GM23248 (cell line): ENCODE data around the gene PDE4DIP.
"Not testable (repeated sequence)": the region's sequence is repeated elsewhere in the genome, so short reads cannot be mapped to it uniquely, and the experiment has no call there.

Experiments
- EZH2 ChIP-seq: fragments of 200-600 bp; sonication (generic); IDR thresholded peaks from 2 replicates; pipeline ENCODE4 v1.6.1; 2018; ENCODE audit warnings: antibody characterized with exemption, mild to moderate bottlenecking; ENCODE audit not compliant: insufficient read depth, poor library complexity, severe bottlenecking
- EZH2phosphoT487 ChIP-seq: fragments of 200-600 bp; sonication (generic); IDR thresholded peaks from 2 replicates; pipeline ENCODE4 v1.6.1; 2018; ENCODE audit warnings: antibody characterized with exemption, moderate library complexity, mild to moderate bottlenecking, low read depth; ENCODE audit not compliant: insufficient read depth

DNA sequence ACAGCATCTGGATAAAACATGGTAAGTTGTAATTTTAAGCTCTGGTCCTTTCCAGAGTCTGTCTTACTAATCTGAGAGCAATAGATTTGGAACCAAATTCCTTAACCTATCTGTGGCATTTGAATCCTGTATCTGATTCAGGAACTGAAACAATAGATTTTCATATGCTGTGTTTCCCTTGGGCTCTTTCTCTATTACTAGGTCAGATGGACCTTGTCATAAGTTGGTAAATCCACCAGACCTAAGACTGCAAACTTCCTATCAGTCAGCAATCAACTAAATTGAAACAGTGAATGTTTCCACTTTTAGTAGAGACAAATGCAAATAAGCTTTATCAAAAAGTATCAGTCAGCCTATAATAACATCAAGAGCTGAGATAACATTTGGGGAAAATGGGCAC is 85.0 kb downstream of the PDE4DIP start:
- not testable (repeated sequence) for TF ChIP-seq EZH2, EZH2phosphoT487
